ENCODE results near the gene UNC50.

The UNC50 gene

DNA sequence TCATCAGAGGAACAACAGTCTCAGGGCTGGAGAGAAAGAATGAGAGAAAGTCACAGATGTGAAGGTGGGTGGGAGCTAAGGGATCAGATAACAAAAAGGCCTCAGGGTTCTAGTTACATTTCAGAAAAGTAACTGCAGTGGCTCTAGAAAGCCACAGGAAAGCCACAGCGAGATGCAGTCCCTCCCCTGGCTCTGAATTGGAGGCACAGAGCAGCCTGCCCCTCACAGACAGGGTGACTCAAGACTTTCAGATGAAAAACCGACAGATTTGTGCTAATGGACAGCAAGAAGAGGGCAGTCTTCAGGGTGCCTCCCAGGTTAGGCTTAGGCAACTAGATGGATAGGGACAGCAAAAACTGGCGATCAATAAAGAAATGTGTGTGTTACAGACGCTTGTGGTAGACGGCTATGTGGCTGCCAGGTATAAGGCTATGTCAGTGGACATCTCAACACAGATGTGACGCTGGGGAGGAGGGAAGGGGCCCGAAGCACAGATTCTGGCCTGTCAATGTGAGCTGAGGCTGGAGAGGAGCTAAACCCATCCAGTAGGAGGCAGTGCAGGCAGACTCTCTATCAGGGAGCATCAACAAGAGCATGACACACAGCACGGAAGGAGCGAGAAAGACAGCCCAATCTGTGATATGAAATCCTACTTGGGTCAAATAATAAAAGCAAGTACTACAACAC is 26.2 kb downstream of the UNC50 start:
- H3K27ac ChIP-seq (ENCODE audit: low read length) = 0 out of 2 replicates have a peak overlapping the region, but pooled peaks have one; percentile 47
- no peak overlapping the region for H3K4me2 ChIP-seq (ENCODE audit: insufficient read depth, low read length)
- H2AFZ ChIP-seq (ENCODE audit: low read depth, low read length) = no peak overlapping the region
- TF ChIP-seq, protein P1, sequence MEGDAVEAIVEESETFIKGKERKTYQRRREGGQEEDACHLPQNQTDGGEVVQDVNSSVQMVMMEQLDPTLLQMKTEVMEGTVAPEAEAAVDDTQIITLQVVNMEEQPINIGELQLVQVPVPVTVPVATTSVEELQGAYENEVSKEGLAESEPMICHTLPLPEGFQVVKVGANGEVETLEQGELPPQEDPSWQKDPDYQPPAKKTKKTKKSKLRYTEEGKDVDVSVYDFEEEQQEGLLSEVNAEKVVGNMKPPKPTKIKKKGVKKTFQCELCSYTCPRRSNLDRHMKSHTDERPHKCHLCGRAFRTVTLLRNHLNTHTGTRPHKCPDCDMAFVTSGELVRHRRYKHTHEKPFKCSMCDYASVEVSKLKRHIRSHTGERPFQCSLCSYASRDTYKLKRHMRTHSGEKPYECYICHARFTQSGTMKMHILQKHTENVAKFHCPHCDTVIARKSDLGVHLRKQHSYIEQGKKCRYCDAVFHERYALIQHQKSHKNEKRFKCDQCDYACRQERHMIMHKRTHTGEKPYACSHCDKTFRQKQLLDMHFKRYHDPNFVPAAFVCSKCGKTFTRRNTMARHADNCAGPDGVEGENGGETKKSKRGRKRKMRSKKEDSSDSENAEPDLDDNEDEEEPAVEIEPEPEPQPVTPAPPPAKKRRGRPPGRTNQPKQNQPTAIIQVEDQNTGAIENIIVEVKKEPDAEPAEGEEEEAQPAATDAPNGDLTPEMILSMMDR (IDR thresholded peaks at IDR 0.05; ENCODE audit: borderline replicate concordance, extremely low read depth, low read length, poor library complexity, severe bottlenecking) = peak; percentile 65
- no peak for TF ChIP-seq EZH2 (IDR thresholded peaks at IDR 0.05; ENCODE audit: borderline replicate concordance, low read depth, low read length, severe bottlenecking)
- no peaks in the 10 kb centered on the region for H4K20me1 ChIP-seq (ENCODE audit: insufficient read depth, low read length)
- peak; percentile 57 for DNase-seq
- H3K4me3 ChIP-seq (ENCODE audit: low read depth in 1 of 2, low read length in 2 of 2) = no peak overlapping the region
- H3K27me3 ChIP-seq (ENCODE audit: insufficient read depth, low read length, poor library complexity) = no peaks in the 10 kb centered on the region
- no peaks in the 10 kb centered on the region for H3K79me2 ChIP-seq (ENCODE audit: insufficient read depth, low read length)
- H3K9ac ChIP-seq (ENCODE audit: low read depth, low read length) = no peak overlapping the region
- peaks cover 26% of the 10 kb centered on the region for H3K4me1 ChIP-seq (ENCODE audit: insufficient read depth, low read length)
- peaks cover 87% of the 10 kb centered on the region for H3K36me3 ChIP-seq (ENCODE audit: insufficient read depth, low read length)
- no peaks in the 10 kb centered on the region for H3K9me3 ChIP-seq (ENCODE audit: insufficient read depth, low read length, severe bottlenecking)
- peak; percentile 78 for ATAC-seq (ENCODE audit: insufficient read depth, low read depth)

DNA sequence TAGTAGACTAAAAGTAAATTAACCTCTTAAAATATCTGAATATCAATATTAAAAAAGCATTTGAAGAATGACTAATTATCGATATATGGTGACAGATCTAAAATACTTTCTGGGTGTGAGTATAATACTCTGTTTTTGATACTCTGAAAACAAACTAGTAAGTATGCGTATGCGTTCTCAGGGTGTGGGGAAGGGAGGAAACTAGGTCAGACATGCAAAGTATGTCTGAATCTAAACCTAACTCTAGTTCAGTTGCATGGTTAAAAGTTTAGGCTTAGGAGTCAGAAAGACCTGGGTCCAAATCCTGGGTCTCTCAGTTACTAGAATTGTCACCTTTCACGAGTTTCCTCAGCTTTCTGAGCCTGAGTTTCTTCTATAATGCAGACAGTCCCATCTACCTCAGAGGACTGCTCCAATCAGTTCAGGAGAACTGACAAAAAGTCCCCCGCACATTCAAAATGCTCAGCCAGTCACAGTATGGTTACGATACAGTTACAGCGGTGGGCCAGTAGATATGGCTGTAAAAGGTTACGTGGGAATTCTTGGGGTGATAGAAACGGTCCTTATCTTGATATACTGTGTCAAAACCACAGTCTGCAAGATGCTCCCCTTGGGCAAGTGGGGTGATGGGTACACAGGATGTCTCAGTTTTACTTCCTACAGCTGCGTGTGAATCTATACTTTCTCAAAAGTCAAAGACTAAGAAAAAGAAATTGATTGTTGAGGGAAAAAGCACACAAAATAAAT is 29.2 kb downstream of the UNC50 start:
- Histone ChIP-seq H3K4me2 (ENCODE audit: insufficient read depth, low read length) (0 out of 2 replicates have a peak overlapping the region, but pooled peaks have one; percentile 8), H3K4me1 (ENCODE audit: insufficient read depth, low read length) (peaks cover 26% of the 10 kb centered on the region), H2AFZ (ENCODE audit: low read depth, low read length) (no peak overlapping the region), H3K27ac (ENCODE audit: low read length) (peak overlapping the region; percentile 36), H3K9ac (ENCODE audit: low read depth, low read length) (0 out of 2 replicates have a peak overlapping the region, but pooled peaks have one; percentile 16), H3K36me3 (ENCODE audit: insufficient read depth, low read length) (peaks cover 87% of the 10 kb centered on the region), H3K27me3 (ENCODE audit: insufficient read depth, low read length, poor library complexity) (no peaks in the 10 kb centered on the region), H3K4me3 (ENCODE audit: low read depth in 1 of 2, low read length in 2 of 2) (no peak overlapping the region), H4K20me1 (ENCODE audit: insufficient read depth, low read length) (no peaks in the 10 kb centered on the region), H3K9me3 (ENCODE audit: insufficient read depth, low read length, severe bottlenecking) (no peaks in the 10 kb centered on the region), H3K79me2 (ENCODE audit: insufficient read depth, low read length) (no peaks in the 10 kb centered on the region)
- no peak for TF ChIP-seq EZH2 (IDR thresholded peaks at IDR 0.05; ENCODE audit: borderline replicate concordance, low read depth, low read length, severe bottlenecking)
- TF ChIP-seq, protein P1 (IDR thresholded peaks at IDR 0.05; ENCODE audit: borderline replicate concordance, extremely low read depth, low read length, poor library complexity, severe bottlenecking) = no peak
- ATAC-seq (ENCODE audit: insufficient read depth, low read depth) (peak; percentile 75), DNase-seq (peak; percentile 62)

DNA sequence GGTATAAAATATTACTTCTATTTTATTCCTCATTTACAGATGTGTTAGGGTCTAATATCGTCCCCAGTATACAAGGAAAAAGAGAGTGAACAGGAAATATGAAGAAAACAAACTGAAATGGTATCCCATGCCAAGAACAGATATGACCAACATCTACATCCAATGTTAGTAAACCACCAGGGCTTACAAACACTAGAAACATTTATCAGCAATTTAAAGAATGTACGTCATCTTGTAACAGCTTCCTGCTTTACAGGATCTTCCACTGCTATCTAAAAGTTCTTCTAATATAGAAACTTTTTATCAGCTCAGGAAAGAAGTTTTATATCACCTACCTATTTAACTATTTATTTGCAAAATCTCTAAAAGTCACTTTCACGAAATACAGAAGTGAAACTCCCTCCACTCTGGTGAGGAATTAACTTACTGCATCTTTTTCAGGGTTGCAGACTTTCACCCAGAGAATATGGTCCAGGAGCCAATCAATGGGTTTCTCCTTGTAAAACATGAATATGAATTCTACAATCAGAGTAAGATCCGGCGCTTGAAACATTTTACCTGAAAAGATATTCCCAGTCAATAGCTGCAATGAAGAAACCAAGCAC is 35.2 kb downstream of the UNC50 start:
- Histone ChIP-seq H3K79me2 (ENCODE audit: insufficient read depth, low read length) (peaks cover 3% of the 10 kb centered on the region; the same call in 1 of the 2 replicates), H3K4me2 (ENCODE audit: insufficient read depth, low read length) (no peak overlapping the region), H3K9me3 (ENCODE audit: insufficient read depth, low read length, severe bottlenecking) (no peaks in the 10 kb centered on the region), H3K27me3 (ENCODE audit: insufficient read depth, low read length, poor library complexity) (no peaks in the 10 kb centered on the region), H4K20me1 (ENCODE audit: insufficient read depth, low read length) (no peaks in the 10 kb centered on the region), H2AFZ (ENCODE audit: low read depth, low read length) (no peak overlapping the region), H3K27ac (ENCODE audit: low read length) (no peak overlapping the region), H3K36me3 (ENCODE audit: insufficient read depth, low read length) (peaks cover 83% of the 10 kb centered on the region), H3K9ac (ENCODE audit: low read depth, low read length) (no peak overlapping the region), H3K4me3 (ENCODE audit: low read depth in 1 of 2, low read length in 2 of 2) (no peak overlapping the region), H3K4me1 (ENCODE audit: insufficient read depth, low read length) (no peaks in the 10 kb centered on the region)
- no peak for ATAC-seq (ENCODE audit: insufficient read depth, low read depth)
- no peak for DNase-seq
- TF ChIP-seq, protein P1 (IDR thresholded peaks at IDR 0.05; ENCODE audit: borderline replicate concordance, extremely low read depth, low read length, poor library complexity, severe bottlenecking) = no peak
- no peak for TF ChIP-seq EZH2 (IDR thresholded peaks at IDR 0.05; ENCODE audit: borderline replicate concordance, low read depth, low read length, severe bottlenecking)
